HG02763 (cell line): ENCODE measurements around the gene PCDHGC4.

Experiments
- ATAC-seq: cut with Tn5 transposase; IDR thresholded peaks from one replicate; pipeline ENCODE4 v1.9.1; 2021; ENCODE audit warnings: mild to moderate bottlenecking, moderate library complexity; ENCODE audit not compliant: unreplicated experiment

The PCDHGC4 gene

DNA sequence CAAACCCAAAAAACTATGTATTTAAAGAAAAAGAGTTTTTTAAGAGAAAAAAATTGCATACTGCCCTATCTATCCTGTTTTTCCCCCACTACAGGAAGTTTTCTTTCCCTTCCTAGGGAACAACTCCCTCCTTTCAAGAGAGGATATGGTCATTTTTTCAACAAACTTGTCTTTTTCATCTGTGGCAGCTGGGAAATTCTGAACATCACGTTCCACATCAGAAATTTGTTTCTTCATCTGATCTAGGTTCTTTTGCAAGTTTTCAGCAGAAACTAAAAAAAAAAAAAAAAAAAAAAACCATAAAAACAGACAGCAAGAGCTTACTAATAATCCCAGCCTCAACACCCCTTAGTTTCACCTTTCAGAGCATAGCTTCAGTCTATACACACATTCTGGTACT lies 42.6 kb downstream of the PCDHGC4 start:
- ATAC-seq = no peak

- no peak for ATAC-seq
Observed at GRCh38 chr5:141528291-141528984, 43.6 kb downstream of the PCDHGC4 start.

DNA sequence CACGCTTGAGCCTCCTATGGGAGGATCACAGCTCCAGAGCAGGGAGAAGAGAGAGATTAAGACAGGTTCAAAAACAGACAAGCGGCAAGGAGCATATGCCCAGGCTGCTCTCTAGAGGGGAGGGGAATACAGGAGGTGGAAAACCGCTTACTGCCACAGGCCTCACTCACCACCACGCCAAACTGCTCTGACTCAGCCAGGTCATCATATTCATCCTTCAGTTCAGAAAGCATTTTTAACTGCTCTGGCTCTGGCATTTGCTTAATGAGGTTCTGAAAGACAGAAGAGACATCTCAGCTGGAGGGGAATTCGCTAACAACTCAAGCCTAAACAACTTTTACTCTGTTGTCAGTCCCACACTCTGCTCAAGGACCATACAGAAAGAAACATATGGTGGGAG lies 44.2 kb downstream of the PCDHGC4 start:
- ATAC-seq = peak; percentile 42

GRCh38 chr5:141529873-141530272 lies 45.0 kb downstream of the PCDHGC4 start:
- peak; percentile 48 for ATAC-seq

- no peak for ATAC-seq
Observed at GRCh38 chr5:141532726-141533125, 47.9 kb downstream of the PCDHGC4 start.

DNA sequence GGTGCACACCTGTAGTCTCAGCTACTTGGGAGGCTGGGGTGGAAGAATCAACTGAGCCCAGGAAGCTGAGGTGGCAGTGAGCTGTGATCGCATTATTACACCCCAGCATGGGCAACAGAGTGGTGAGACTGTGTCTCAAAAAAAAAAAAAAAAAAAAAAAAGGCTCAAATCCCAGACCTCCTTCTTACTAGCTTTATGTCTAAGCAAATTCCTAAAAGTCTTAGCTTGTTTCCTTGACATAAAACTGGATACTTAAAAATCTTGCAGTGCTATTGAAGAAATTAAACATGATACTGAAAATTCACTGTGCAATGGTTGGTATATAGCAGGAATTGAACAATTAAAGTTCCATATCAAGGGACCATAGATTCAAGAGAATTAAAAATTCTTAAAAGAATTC lies 49.1 kb downstream of the PCDHGC4 start:
- no peak for ATAC-seq

- ATAC-seq = no peak
Observed at GRCh38 chr5:141534492-141535213, 49.8 kb downstream of the PCDHGC4 start.
